ENCODE measurements around the gene TFR2. TPM values are rescaled to one million over a fixed set of nuclear protein-coding genes. Genes with fewer than 3 reads are reported as not detected.

TFR2 gene
- total RNA-seq, 3 donors from 2014 or later, result 0.48 TPM; not detected in 2

- no peaks in the 10 kb centered on the region for H3K9me3 ChIP-seq
- intact Hi-C loops (cut with DNase I; ENCODE audit: low total_unique reads), result loop anchor here (10.0 kb wide), 2 partner anchors 112 to 1302 kb away; no protein-coding TSS in a partner anchor
- H3K4me1 ChIP-seq, result peaks cover 0 to 4% of the 10 kb centered on the region in 2 donors
- H3K36me3 ChIP-seq, result peaks cover 8% of the 10 kb centered on the region
- no peak overlapping the region for H3K27ac ChIP-seq
- no peaks in the 10 kb centered on the region for H3K27me3 ChIP-seq
- no peak overlapping the region for H3K4me3 ChIP-seq
- DNase-seq (ENCODE audit: low spot score in 2 of 2), result no peak
- TF ChIP-seq POLR2AphosphoS5 (IDR thresholded peaks at IDR 0.05) (no peak), CTCF (IDR thresholded peaks at IDR 0.05) (no peak), POLR2A (IDR thresholded peaks at IDR 0.05) (no peak)
Observed at GRCh38 chr7:100572949-100573675, 68.2 kb downstream of the TFR2 start.

- Histone ChIP-seq H3K36me3 (peaks cover 8% of the 10 kb centered on the region), H3K4me1 (peaks cover 0 to 4% of the 10 kb centered on the region in 2 donors), H3K4me3 (no peak overlapping the region), H3K27ac (no peak overlapping the region), H3K27me3 (no peaks in the 10 kb centered on the region), H3K9me3 (no peaks in the 10 kb centered on the region)
- no peak for DNase-seq (ENCODE audit: low spot score in 2 of 2)
- TF ChIP-seq CTCF (IDR thresholded peaks at IDR 0.05), result no peak
- TF ChIP-seq POLR2A (IDR thresholded peaks at IDR 0.05), result no peak
- TF ChIP-seq POLR2AphosphoS5 (IDR thresholded peaks at IDR 0.05), result no peak
- intact Hi-C loops (cut with DNase I; ENCODE audit: low total_unique reads), result loop anchor here (10.0 kb wide), 2 partner anchors 112 to 1302 kb away; no protein-coding TSS in a partner anchor
Observed at GRCh38 chr7:100572281-100572948, 68.9 kb downstream of the TFR2 start.

- intact Hi-C loops (cut with DNase I; ENCODE audit: low total_unique reads), result loop anchor here (10.0 kb wide), 2 partner anchors 113 to 1303 kb away; no protein-coding TSS in a partner anchor
- H3K27ac ChIP-seq, result no peak overlapping the region
Observed at GRCh38 chr7:100571829-100572116, 69.6 kb downstream of the TFR2 start.

GRCh38 chr7:100570954-100571828 lies 70.2 kb downstream of the TFR2 start:
- intact Hi-C loops (cut with DNase I; ENCODE audit: low total_unique reads), result loop anchor here (10.0 kb wide), 2 partner anchors 114 to 1304 kb away; no protein-coding TSS in a partner anchor
- DNase-seq (ENCODE audit: low spot score in 2 of 2), result no peak
- TF ChIP-seq CTCF (IDR thresholded peaks at IDR 0.05) (no peak), POLR2AphosphoS5 (IDR thresholded peaks at IDR 0.05) (no peak), POLR2A (IDR thresholded peaks at IDR 0.05) (no peak)
- H3K27me3 ChIP-seq, result no peaks in the 10 kb centered on the region
- H3K9me3 ChIP-seq, result no peaks in the 10 kb centered on the region
- no peak overlapping the region for H3K27ac ChIP-seq
- H3K4me1 ChIP-seq, result peaks cover 0 to 4% of the 10 kb centered on the region in 2 donors
- peaks cover 8% of the 10 kb centered on the region for H3K36me3 ChIP-seq
- no peak overlapping the region for H3K4me3 ChIP-seq

More at GRCh38 chr7:100571829-100572116, 69.6 kb downstream of the TFR2 start:
- H3K4me3 ChIP-seq, result no peak overlapping the region
- H3K9me3 ChIP-seq, result no peaks in the 10 kb centered on the region
- TF ChIP-seq POLR2AphosphoS5 (IDR thresholded peaks at IDR 0.05), result no peak
- no peak for TF ChIP-seq CTCF (IDR thresholded peaks at IDR 0.05)
- no peak for TF ChIP-seq POLR2A (IDR thresholded peaks at IDR 0.05)
- DNase-seq (ENCODE audit: low spot score in 2 of 2), result no peak
- H3K27me3 ChIP-seq, result no peaks in the 10 kb centered on the region
- peaks cover 8% of the 10 kb centered on the region for H3K36me3 ChIP-seq
- H3K4me1 ChIP-seq, result peaks cover 0 to 4% of the 10 kb centered on the region in 2 donors

Other genes starting within 250 kb of the TFR2 start
- 10 to 100 TPM in 1 of 3 donors, 1 to 10 TPM in 2; 3.9 to 12.6 (median 8.6) TPM for gene ZCWPW1, start 212.8 kb downstream of the TFR2 start, total RNA-seq
- gene MEPCE, start 211.7 kb downstream of the TFR2 start, total RNA-seq, result 10 to 100 TPM; 26.5 to 41.4 (median 40.6) TPM
- 10 to 100 TPM; 14.1 to 42.6 (median 32.6) TPM for gene PPP1R35, start 205.1 kb downstream of the TFR2 start, total RNA-seq
- gene SPACDR, start 177.3 kb downstream of the TFR2 start, total RNA-seq, result not detected
- gene TSC22D4, start 162.3 kb downstream of the TFR2 start, total RNA-seq, result 10 to 100 TPM; 17.0 to 23.7 (median 19.7) TPM
- under 1 TPM; 0.48 to 0.66 (median 0.59) TPM for gene NYAP1, start 157.6 kb downstream of the TFR2 start, total RNA-seq
- gene AGFG2, start 102.3 kb downstream of the TFR2 start, total RNA-seq, result 10 to 100 TPM; 12.2 to 24.7 (median 18.7) TPM
- 1 to 10 TPM in 1 of 3 donors, under 1 TPM in 2; 0.96 to 2.2 (median 0.98) TPM for gene SAP25, start 67.7 kb downstream of the TFR2 start, total RNA-seq
- gene LRCH4, start 55.4 kb downstream of the TFR2 start, total RNA-seq, result 10 to 100 TPM; 49.6 to 89.1 (median 88.1) TPM
- under 1 TPM in 2 of 3 donors, not detected in 1; 0.59 to 0.98 TPM for gene FBXO24, start 55.2 kb downstream of the TFR2 start, total RNA-seq
- 10 to 100 TPM; 33.1 to 61.8 (median 39.7) TPM for gene PCOLCE, start 39.2 kb downstream of the TFR2 start, total RNA-seq
- 10 to 100 TPM in 2 of 3 donors, 1 to 10 TPM in 1; 8.8 to 12.6 (median 11.8) TPM for gene MOSPD3, start 29.0 kb downstream of the TFR2 start, total RNA-seq
- not detected for gene ACTL6B, start 14.9 kb upstream of the TFR2 start, total RNA-seq
- gene GNB2, start 32.2 kb upstream of the TFR2 start, total RNA-seq, result 100 to 1,000 TPM; 113 to 197 (median 173) TPM
- 10 to 100 TPM; 25.0 to 39.0 (median 34.8) TPM for gene GIGYF1, start 52.7 kb upstream of the TFR2 start, total RNA-seq
- 10 to 100 TPM; 25.8 to 28.2 (median 27.4) TPM for gene POP7, start 64.6 kb upstream of the TFR2 start, total RNA-seq
- not detected for gene EPO, start 78.9 kb upstream of the TFR2 start, total RNA-seq
- gene ZAN, start 92.0 kb upstream of the TFR2 start, total RNA-seq, result not detected
- 10 to 100 TPM; 21.4 to 64.9 (median 31.8) TPM for gene EPHB4, start 186.0 kb upstream of the TFR2 start, total RNA-seq
- gene SLC12A9, start 211.2 kb upstream of the TFR2 start, total RNA-seq, result 10 to 100 TPM; 13.3 to 18.0 (median 16.7) TPM
- gene TRIP6, start 225.8 kb upstream of the TFR2 start, total RNA-seq, result 10 to 100 TPM; 45.3 to 62.8 (median 49.8) TPM
- gene SRRT, start 233.6 kb upstream of the TFR2 start, total RNA-seq, result 100 to 1,000 TPM in 2 of 3 donors, 10 to 100 TPM in 1; 45.8 to 111 (median 104) TPM
- gene UFSP1, start 248.2 kb upstream of the TFR2 start, total RNA-seq, result 1 to 10 TPM; 2.9 to 4.2 (median 3.7) TPM

Data from breast epithelium (tissue), 4 donors.